A673 (cell line): ENCODE measurements around the gene EXOSC2. TPM values are rescaled to one million over a fixed set of nuclear protein-coding genes. Genes with fewer than 3 reads are reported as not detected.

Experiments used
- BruUV-seq: library from RNA; stranded (reverse); fragments of 400-500 nt; replicated peaks from 2 replicates; lab custom pipeline; 2021; lab: Mats Ljungman, UMichigan
- CTCF ChIA-PET: fragments of 300-600 bp; sonication (Branson Sonifier 250); formaldehyde crosslinking; loops from one replicate; lab custom pipeline; 2022; ENCODE audit warnings: antibody characterized with exemption; lab: Charles Lee
- POLR2A ChIA-PET: fragments of 300-600 bp; sonication (Branson Sonifier 250); formaldehyde crosslinking; loops from one replicate; lab custom pipeline; 2022; ENCODE audit warnings: antibody characterized with exemption; ENCODE audit not compliant: low non-redundant PET; lab: Charles Lee
- DNase-seq: peaks from one replicate; pipeline ENCODE4 v3.0.0-alpha.2; 2015; ENCODE audit warnings: low spot score
- H3K27ac ChIP-seq: fragments of 200-600 bp; sonication (generic); 2 replicates; pipeline ENCODE4 v1.5.1; 2016; ENCODE audit warnings: mixed run types, low read depth, mild to moderate bottlenecking, mixed read lengths, antibody characterized with exemption, low read length; ENCODE audit not compliant: poor library complexity, severe bottlenecking
- H3K27me3 ChIP-seq: fragments of 200-600 bp; sonication (generic); replicated peaks from 2 replicates; pipeline ENCODE4 v1.6.1; 2017; ENCODE audit warnings: mixed run types, low read depth, mild to moderate bottlenecking, mixed read lengths, antibody characterized with exemption, low read length; ENCODE audit not compliant: insufficient read depth, poor library complexity
- H3K36me3 ChIP-seq: fragments of 200-600 bp; sonication (generic); 2 replicates; pipeline ENCODE4 v1.6.1; 2016; ENCODE audit warnings: mixed run types, mild to moderate bottlenecking, mixed read lengths, antibody characterized with exemption, low read length; ENCODE audit not compliant: insufficient read depth, poor library complexity, severe bottlenecking
- H3K4me1 ChIP-seq: fragments of 200-600 bp; sonication (generic); 2 replicates; pipeline ENCODE4 v1.6.1; 2017; ENCODE audit warnings: mixed run types, mild to moderate bottlenecking, mixed read lengths, antibody characterized with exemption, low read length; ENCODE audit not compliant: insufficient read depth, poor library complexity, severe bottlenecking
- H3K4me3 ChIP-seq: fragments of 200-600 bp; sonication (generic); 2 replicates; pipeline ENCODE4 v1.5.1; 2016; ENCODE audit warnings: low read depth, mixed run types, mild to moderate bottlenecking, mixed read lengths, low read length; ENCODE audit not compliant: poor library complexity, severe bottlenecking
- H3K9me3 ChIP-seq: fragments of 200-600 bp; sonication (generic); 2 replicates; pipeline ENCODE4 v1.6.1; 2016; ENCODE audit warnings: mixed run types, low read depth, mild to moderate bottlenecking, mixed read lengths, antibody characterized with exemption, low read length; ENCODE audit not compliant: poor library complexity, severe bottlenecking
- EZH2 ChIP-seq: fragments of 200-600 bp; sonication (generic); IDR thresholded peaks from 2 replicates; pipeline ENCODE4 v1.6.1; 2017; ENCODE audit warnings: borderline replicate concordance, low read depth, mild to moderate bottlenecking, mixed read lengths, antibody characterized with exemption, low read length; ENCODE audit not compliant: poor library complexity, severe bottlenecking
- intact Hi-C: fragments of 100-400 bp; cut with micrococcal nuclease; formaldehyde crosslinking; loops from one replicate; pipeline ENCODE4 v1.10.0; 2022; ENCODE audit not compliant: unreplicated experiment
- total RNA-seq: library from RNA; stranded (reverse); gene quantifications from 2 replicates; pipeline ENCODE4 v1.2.3, GENCODE V29; 2021
- TF ChIP-seq, protein P1 (sequence below): fragments of 300-800, 200-600 bp; sonication (generic); conservative IDR thresholded peaks from 2 replicates; pipeline ENCODE4 v1.5.1; 2017; ENCODE audit warnings: low read depth, mild to moderate bottlenecking, antibody characterized with exemption, low read length, moderate library complexity, mixed read lengths

The EXOSC2 gene
- total RNA-seq, 1 experiment from 2014 or later = 109 TPM

DNA sequence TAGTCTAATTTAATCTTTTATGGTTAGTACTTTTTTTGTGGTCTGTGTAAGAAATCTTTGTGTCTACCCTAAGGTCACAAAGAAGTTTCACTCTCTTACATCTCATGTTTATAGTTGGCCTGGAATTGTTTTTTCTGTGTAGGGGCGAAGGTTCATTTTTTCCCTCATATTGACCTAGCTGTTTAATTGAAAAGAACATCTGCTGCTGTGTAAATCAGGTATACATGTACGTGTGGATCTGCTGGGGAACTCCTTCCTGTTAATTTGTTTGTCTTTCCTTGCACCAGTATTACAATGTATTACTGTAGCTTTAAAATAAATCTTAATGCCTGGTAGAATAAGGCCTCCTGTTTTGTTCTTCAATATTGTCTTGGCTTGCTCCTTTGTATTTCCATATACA lies 37.8 kb downstream of the EXOSC2 start:
- Histone ChIP-seq H3K4me3 (no peak overlapping the region), H3K27ac (no peak overlapping the region), H3K27me3 (no peaks in the 10 kb centered on the region), H3K9me3 (no peaks in the 10 kb centered on the region), H3K36me3 (no peaks in the 10 kb centered on the region), H3K4me1 (peaks cover 8% of the 10 kb centered on the region)
- BruUV-seq = no TSS peak
- ChIA-PET POLR2A (no interaction called here), CTCF (no interaction called here)
- intact Hi-C loops = no loop called here
- no peak for DNase-seq
- no peak for TF ChIP-seq EZH2
- TF ChIP-seq, protein P1, sequence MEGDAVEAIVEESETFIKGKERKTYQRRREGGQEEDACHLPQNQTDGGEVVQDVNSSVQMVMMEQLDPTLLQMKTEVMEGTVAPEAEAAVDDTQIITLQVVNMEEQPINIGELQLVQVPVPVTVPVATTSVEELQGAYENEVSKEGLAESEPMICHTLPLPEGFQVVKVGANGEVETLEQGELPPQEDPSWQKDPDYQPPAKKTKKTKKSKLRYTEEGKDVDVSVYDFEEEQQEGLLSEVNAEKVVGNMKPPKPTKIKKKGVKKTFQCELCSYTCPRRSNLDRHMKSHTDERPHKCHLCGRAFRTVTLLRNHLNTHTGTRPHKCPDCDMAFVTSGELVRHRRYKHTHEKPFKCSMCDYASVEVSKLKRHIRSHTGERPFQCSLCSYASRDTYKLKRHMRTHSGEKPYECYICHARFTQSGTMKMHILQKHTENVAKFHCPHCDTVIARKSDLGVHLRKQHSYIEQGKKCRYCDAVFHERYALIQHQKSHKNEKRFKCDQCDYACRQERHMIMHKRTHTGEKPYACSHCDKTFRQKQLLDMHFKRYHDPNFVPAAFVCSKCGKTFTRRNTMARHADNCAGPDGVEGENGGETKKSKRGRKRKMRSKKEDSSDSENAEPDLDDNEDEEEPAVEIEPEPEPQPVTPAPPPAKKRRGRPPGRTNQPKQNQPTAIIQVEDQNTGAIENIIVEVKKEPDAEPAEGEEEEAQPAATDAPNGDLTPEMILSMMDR = no peak

DNA sequence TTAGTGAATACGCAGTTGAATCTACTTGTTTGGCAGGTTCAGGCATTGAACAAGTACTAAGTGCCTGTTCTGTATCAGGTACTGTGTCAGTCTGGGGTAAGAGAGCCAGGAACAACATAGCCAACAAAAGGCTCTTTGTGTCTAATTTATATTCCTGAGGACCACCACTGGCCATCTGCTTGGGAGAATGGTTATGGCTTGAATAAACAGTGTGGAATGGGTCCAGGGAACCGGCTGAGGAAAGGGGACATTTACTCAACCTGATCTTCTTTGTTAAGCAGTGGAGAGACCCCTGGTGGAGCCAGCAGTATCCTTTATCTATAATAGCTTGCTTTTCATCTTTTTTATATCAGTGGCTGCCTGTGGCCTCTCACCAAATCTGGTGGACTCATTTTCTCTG lies 38.6 kb downstream of the EXOSC2 start:
- ChIA-PET POLR2A (no interaction called here), CTCF (no interaction called here)
- Histone ChIP-seq H3K9me3 (no peaks in the 10 kb centered on the region), H3K27ac (no peak overlapping the region), H3K4me3 (no peak overlapping the region), H3K36me3 (no peaks in the 10 kb centered on the region), H3K27me3 (no peaks in the 10 kb centered on the region), H3K4me1 (peaks cover 8% of the 10 kb centered on the region)
- BruUV-seq = no TSS peak
- DNase-seq = peak; percentile 31
- intact Hi-C loops = no loop called here
- TF ChIP-seq EZH2 = no peak
- TF ChIP-seq, protein P1 = peak; percentile 43; the same call in 1 of the 2 replicates

DNA sequence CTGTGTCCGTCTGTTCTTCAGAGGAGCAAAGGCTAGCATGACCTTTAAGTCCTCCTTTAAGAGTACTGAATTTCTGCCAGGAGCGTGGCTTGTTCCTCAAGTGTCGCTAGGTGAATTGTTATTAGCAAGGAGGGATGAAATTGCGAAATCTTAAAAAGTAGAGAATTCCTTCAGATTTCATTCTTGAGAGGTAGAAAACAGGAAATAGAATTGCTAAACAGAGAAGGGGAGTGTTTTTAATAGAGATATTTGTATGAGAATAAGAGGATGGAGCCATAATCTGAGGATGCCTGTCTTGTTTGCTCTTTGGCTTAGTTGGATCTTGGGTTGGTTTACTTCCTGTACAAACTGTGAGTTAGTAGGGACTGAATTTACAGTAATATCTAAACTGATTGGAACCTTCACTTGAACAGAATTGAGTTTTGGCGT lies 39.2 kb downstream of the EXOSC2 start:
- BruUV-seq = no TSS peak
- no peaks in the 10 kb centered on the region for H3K9me3 ChIP-seq
- POLR2A ChIA-PET = no interaction called here
- intact Hi-C loops = no loop called here
- no peak overlapping the region for H3K4me3 ChIP-seq
- CTCF ChIA-PET = no interaction called here
- H3K4me1 ChIP-seq = peaks cover 8% of the 10 kb centered on the region
- H3K36me3 ChIP-seq = no peaks in the 10 kb centered on the region
- H3K27me3 ChIP-seq = no peaks in the 10 kb centered on the region
- DNase-seq = no peak
- H3K27ac ChIP-seq = no peak overlapping the region
- TF ChIP-seq, protein P1 = no peak
- TF ChIP-seq EZH2 = no peak
